PFSK-1 (cell line): Measurements from ENCODE around the gene ABR.

Experiments used
- FOXP2 ChIP-seq: optimal IDR thresholded peaks from 2 replicates; pipeline ENCODE3; 2011; ENCODE audit warnings: borderline replicate concordance, control low read depth, inconsistent platforms; ENCODE audit not compliant: insufficient read depth; ENCODE audit errors: extremely low read length, extremely low read depth
- POLR2AphosphoS5 ChIP-seq: IDR thresholded peaks from 2 replicates; pipeline ENCODE4 v1.6.1; 2012; ENCODE audit warnings: low read depth, mild to moderate bottlenecking, control low read depth, low read length, moderate library complexity
- SIN3A ChIP-seq: IDR thresholded peaks from 2 replicates; pipeline ENCODE4 v1.6.1; 2012; ENCODE audit warnings: mild to moderate bottlenecking, low read length, moderate library complexity, borderline replicate concordance; ENCODE audit not compliant: insufficient read depth
- TAF1 ChIP-seq: IDR thresholded peaks from 2 replicates; pipeline ENCODE4 v1.6.1; 2012; ENCODE audit warnings: low read length, control low read depth, borderline replicate concordance; ENCODE audit not compliant: insufficient read depth
- TF ChIP-seq, protein P1 (sequence below), 2 experiments: IDR thresholded peaks; 2 replicates each; pipeline versions ENCODE4 v1.6.1 to v1.8.0; 2011 to 2012; ENCODE audit warnings: low read depth in 2 of 2, low read length in 2 of 2, control low read depth in 1 of 2, inconsistent platforms in 1 of 2, mild to moderate bottlenecking in 1 of 2, moderate library complexity in 1 of 2; ENCODE audit not compliant: insufficient read depth in 1 of 2

Gene ABR

DNA sequence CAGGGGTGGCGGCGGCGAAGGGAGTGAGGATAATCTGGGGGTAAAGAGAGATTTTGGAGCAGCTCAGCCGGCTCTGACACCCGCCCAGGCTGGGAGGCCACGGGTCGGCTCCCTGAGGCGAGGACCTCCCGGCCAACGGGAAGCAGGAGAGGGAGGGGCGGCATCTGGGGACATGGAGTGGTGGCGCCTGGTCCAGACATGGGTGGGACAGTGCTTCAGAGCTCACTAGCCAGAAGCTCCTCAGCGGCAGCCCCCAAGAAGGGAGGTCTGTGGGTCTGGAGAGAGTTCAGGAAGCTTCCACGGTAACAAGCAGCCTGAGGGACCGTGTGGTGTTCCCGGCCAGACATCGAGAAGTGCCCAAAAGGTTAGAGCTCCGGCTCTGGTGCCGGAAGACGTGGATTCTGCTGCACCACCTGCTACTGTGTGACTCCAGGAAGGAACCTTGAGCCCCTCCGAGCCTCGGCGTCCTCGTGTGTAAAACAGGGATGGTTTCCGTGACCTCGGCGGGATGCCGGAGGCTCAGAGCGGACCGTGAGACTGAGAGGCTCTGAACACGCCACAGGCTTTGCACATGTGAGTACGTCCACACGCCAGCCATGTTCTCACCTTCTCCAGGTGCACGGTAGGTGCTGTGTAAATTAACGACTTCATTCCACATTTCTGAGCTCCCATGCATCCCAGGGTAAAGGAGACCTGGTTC is 126.0 kb downstream of the ABR start:
- TF ChIP-seq TAF1 (no peak), POLR2AphosphoS5 (no peak), SIN3A (no peak), FOXP2 (no peak)
- TF ChIP-seq, protein P1, sequence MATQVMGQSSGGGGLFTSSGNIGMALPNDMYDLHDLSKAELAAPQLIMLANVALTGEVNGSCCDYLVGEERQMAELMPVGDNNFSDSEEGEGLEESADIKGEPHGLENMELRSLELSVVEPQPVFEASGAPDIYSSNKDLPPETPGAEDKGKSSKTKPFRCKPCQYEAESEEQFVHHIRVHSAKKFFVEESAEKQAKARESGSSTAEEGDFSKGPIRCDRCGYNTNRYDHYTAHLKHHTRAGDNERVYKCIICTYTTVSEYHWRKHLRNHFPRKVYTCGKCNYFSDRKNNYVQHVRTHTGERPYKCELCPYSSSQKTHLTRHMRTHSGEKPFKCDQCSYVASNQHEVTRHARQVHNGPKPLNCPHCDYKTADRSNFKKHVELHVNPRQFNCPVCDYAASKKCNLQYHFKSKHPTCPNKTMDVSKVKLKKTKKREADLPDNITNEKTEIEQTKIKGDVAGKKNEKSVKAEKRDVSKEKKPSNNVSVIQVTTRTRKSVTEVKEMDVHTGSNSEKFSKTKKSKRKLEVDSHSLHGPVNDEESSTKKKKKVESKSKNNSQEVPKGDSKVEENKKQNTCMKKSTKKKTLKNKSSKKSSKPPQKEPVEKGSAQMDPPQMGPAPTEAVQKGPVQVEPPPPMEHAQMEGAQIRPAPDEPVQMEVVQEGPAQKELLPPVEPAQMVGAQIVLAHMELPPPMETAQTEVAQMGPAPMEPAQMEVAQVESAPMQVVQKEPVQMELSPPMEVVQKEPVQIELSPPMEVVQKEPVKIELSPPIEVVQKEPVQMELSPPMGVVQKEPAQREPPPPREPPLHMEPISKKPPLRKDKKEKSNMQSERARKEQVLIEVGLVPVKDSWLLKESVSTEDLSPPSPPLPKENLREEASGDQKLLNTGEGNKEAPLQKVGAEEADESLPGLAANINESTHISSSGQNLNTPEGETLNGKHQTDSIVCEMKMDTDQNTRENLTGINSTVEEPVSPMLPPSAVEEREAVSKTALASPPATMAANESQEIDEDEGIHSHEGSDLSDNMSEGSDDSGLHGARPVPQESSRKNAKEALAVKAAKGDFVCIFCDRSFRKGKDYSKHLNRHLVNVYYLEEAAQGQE (IDR thresholded peaks at IDR 0.05; ENCODE audit: insufficient read depth in 1 of 2, low read depth in 2 of 2, low read length in 2 of 2) = no peak

DNA sequence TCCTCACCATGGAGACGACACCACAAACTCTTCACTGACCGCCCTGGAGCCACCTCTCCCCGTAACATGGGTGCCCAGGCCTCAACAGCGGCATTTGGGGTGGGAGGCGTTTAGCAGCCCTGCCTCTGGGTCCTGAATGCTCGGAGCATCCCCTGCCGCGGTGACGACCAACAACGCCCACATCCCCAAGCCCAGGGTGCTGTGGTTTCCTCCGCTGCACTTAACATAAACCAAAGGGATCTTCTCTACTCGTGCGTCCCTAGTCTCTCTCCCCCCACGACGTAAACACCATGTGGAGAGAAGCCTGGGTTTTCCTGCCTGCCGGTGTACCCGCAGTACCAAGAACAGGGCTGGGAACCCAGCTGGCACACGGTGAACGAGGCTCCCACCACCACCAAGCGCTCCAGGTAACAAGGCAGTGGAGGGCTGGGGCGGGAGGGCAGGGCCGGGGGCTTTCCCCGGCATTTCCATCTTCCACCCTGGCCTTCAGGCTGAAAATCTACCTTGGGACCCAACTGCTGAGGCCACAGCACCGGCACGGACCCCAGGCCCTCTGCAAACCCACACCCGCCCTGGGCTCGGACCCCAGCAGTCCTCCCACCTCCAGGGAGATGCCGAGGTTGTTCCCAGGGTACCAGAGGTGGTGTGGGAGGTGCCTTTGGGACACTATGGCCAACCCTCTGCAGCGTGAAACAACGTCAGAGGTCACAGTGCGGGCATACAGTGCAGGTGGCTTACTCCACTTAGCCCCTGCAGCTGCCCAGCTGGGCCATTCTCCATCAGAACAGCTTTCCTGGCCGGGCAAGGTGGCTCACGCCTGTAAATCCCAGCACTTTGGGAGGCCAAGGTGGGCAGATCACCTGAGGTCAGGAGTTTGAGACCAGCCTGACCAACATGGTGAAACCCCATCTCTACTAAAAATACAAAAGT is 128.5 kb downstream of the ABR start:
- TF ChIP-seq TAF1 (no peak), SIN3A (no peak), POLR2AphosphoS5 (no peak), FOXP2 (no peak)
- TF ChIP-seq, protein P1 (IDR thresholded peaks at IDR 0.05; ENCODE audit: insufficient read depth in 1 of 2, low read depth in 2 of 2, low read length in 2 of 2) = no peak

DNA sequence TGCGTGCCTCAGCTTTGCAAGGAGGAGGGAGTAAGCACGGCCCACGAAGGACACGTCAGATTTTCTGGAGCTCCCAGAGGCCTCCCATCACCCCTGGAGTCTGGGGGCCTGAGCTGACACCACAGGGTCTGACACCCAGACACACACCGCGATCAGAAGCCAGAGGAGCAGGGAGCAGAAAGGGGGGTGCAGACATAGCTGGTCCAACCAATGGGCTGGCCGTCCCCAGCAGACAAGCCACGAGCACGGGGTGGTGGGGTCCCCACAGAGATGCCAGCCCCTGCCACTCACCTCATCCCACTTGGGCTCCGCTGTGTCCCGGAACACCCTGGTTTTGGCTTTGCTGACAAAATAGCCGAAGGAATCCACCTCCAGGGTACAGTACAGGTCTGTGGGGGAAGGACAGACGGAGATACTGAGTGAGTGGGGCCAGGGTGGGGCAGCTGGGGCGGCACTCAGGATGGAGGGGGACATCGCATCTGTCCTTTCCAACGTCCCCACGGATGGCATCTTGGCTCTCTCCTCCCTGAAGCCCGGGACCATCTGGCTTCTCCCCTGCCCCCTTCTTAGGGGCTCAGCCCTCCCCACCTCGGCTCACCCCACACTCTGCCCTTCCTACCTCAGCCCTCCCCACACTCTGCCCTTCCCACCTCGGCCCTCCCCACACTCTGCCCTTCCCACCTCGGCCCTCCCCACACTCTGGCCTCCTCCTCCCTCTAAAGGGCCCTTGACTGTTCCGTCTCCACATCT is 129.4 kb downstream of the ABR start:
- no peak for TF ChIP-seq TAF1
- TF ChIP-seq SIN3A = no peak
- no peak for TF ChIP-seq POLR2AphosphoS5
- TF ChIP-seq, protein P1 (IDR thresholded peaks at IDR 0.05; ENCODE audit: insufficient read depth in 1 of 2, low read depth in 2 of 2, low read length in 2 of 2) = no peak
- TF ChIP-seq FOXP2 = no peak

DNA sequence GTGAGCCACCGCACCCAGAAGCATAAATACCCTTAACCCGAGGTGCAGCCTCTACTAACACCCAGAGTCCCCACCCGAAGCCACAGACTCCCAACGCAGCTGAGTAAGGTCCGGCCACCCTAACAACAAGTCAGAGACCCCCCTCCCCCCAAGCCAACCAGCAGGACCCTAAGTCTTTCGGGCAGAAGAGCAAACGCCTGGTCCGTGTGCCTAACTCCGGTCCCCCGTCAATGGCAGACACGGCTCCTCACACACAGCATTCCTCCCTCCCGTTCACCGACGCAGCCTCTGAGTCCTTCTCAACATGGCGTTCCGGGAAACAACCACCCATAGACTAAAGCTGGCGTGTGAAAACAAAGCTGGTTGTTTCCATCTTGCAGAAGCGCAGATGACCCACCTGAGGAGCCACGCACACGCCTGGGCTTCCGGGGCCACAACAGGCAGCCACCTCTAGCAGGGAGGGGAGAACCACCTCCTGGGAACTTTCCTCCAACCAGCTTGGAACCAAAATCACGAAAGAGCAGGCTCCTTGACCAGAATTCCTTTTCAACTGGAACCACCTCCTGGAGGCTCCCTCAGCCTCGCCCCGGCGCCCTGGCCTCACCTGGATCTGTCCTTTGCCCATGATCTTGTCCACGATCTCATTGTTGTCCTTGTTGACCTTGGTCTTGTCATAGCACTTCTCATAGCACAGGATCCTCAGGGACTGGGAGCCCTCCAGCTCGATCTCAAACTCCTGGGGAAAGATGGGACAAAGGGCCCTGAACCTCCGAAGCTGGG is 130.1 kb downstream of the ABR start:
- TF ChIP-seq POLR2AphosphoS5 (no peak), SIN3A (no peak), FOXP2 (no peak), TAF1 (no peak)
- TF ChIP-seq, protein P1 (IDR thresholded peaks at IDR 0.05; ENCODE audit: insufficient read depth in 1 of 2, low read depth in 2 of 2, low read length in 2 of 2) = no peak
